A549 (cell line): ENCODE data around the gene DACT3. TPM values are rescaled to one million over a fixed set of nuclear protein-coding genes. Genes with fewer than 3 reads are reported as not detected.
A peak's percentile ranks its signal among the peaks of the same experiment; 100 is the strongest.

ENCODE experiments used
- ATAC-seq, 2 experiments: fragments of 200-7000 bp in 1 of 2; fragments of >200 bp in 1 of 2; cut with Nextera tagmentation in 1 of 2; cut with Tn5 transposase in 1 of 2; 3 replicates each; pipeline versions ENCODE4 v1.8.0 to v1.9.1; 2018 to 2020; ENCODE audit warnings: mild to moderate bottlenecking in 1 of 2, moderate library complexity in 1 of 2
- CTCF ChIA-PET: fragments of 300-600 bp; sonication (Branson Sonifier 250); formaldehyde crosslinking; extraction: SDS; loops from one replicate; lab custom pipeline; 2021; ENCODE audit warnings: antibody characterized with exemption, inconsistent platforms; lab: Yijun Ruan, JAX
- POLR2A ChIA-PET: fragments of 350-600 bp; formaldehyde crosslinking; extraction: SDS; loops from one replicate; lab custom pipeline; 2021; ENCODE audit warnings: antibody characterized with exemption, inconsistent platforms; lab: Yijun Ruan, JAX
- DNase-seq, 2 experiments: peaks; one replicate each; pipeline versions ENCODE4 v3.0.0 to v3.0.0-alpha.2; 2011 to 2016; ENCODE audit warnings: low read depth in 1 of 2, low spot score in 1 of 2
- FAIRE-seq: peaks from 2 replicates; lab custom pipeline; 2011; peaks lifted over from hg19 to GRCh38; lab: Jason Lieb, UNC
- H3K27ac ChIP-seq, 2 experiments: fragments of >200 bp; sonication (Bioruptor Twin); formaldehyde crosslinking; 3 replicates each; pipeline ENCODE4 v1.5.1; 2016 to 2017
- H3K4me1 ChIP-seq: fragments of >200 bp; sonication (Bioruptor Twin); formaldehyde crosslinking; 3 replicates; pipeline ENCODE4 v1.6.1; 2016
- H3K4me2 ChIP-seq: fragments of >200 bp; sonication (Bioruptor Twin); formaldehyde crosslinking; 3 replicates; pipeline ENCODE4 v1.6.1; 2016
- H3K4me3 ChIP-seq: fragments of >200 bp; sonication (Bioruptor Twin); formaldehyde crosslinking; 3 replicates; pipeline ENCODE4 v1.5.1; 2016
- H3K9me3 ChIP-seq: fragments of >200 bp; sonication (Bioruptor Twin); formaldehyde crosslinking; 3 replicates; pipeline ENCODE4 v1.6.1; 2016
- BHLHE40 ChIP-seq: IDR thresholded peaks from 2 replicates; pipeline ENCODE4 v1.6.1; 2012; ENCODE audit warnings: low read depth, low read length, inconsistent platforms
- CTCF ChIP-seq: fragments of >200 bp; sonication (Bioruptor Twin); formaldehyde crosslinking; IDR thresholded peaks from 3 replicates; pipeline ENCODE4 v1.5.1; 2016
- ELK1 ChIP-seq: fragments of 150-350 bp; IDR thresholded peaks from 2 replicates; pipeline ENCODE4 v1.6.1; 2014; ENCODE audit warnings: low read depth, mild to moderate bottlenecking, low read length
- GATA3 ChIP-seq: IDR thresholded peaks from 2 replicates; pipeline ENCODE4 v1.6.1; 2012; ENCODE audit warnings: borderline replicate concordance
- HEYL ChIP-seq: fragments of 250-450 bp; sonication (Bioruptor Pico); IDR thresholded peaks from 2 replicates; pipeline ENCODE4 v1.8.0; 2021; ENCODE audit warnings: mild to moderate bottlenecking, moderate library complexity
- HOXA7 ChIP-seq: fragments of 250-450 bp; sonication (Bioruptor Pico); IDR thresholded peaks from 2 replicates; pipeline ENCODE4 v1.5.0; 2020; ENCODE audit warnings: mild to moderate bottlenecking, moderate library complexity
- HOXB13 ChIP-seq: fragments of 250-450 bp; sonication (Bioruptor Pico); IDR thresholded peaks from 2 replicates; pipeline ENCODE4 v1.5.0; 2020; ENCODE audit warnings: low read depth, mild to moderate bottlenecking, moderate library complexity
- KDM1A ChIP-seq: fragments of 200-600 bp; sonication (generic); IDR thresholded peaks from 2 replicates; pipeline ENCODE4 v1.6.1; 2016; ENCODE audit warnings: low read depth, mild to moderate bottlenecking
- MAX ChIP-seq: IDR thresholded peaks from 2 replicates; pipeline ENCODE4 v1.6.1; 2012
- MAZ ChIP-seq: fragments of 150-350 bp; IDR thresholded peaks from 2 replicates; pipeline ENCODE4 v1.6.1; 2014; ENCODE audit warnings: antibody characterized with exemption, low read depth, low read length, borderline replicate concordance
- MYC ChIP-seq: IDR thresholded peaks from 2 replicates; pipeline ENCODE4 v1.6.1; 2012; ENCODE audit warnings: mild to moderate bottlenecking, inconsistent platforms, low read length, improper control_type of control experiment, borderline replicate concordance
- POLR2A ChIP-seq: IDR thresholded peaks from 2 replicates; pipeline ENCODE4 v1.6.1; 2012; ENCODE audit warnings: mild to moderate bottlenecking, low read length
- RAD21 ChIP-seq, 2 experiments: fragments of >200 bp in 1 of 2; sonication (Bioruptor Twin) in 1 of 2; formaldehyde crosslinking in 1 of 2; IDR thresholded peaks in 1 of 2; conservative IDR thresholded peaks in 1 of 2; 2 replicates in 1 of 2; 3 replicates in 1 of 2; pipeline ENCODE4 v1.6.1; 2012 to 2018; ENCODE audit warnings: inconsistent platforms in 1 of 2
- RCOR1 ChIP-seq: fragments of 150-350 bp; IDR thresholded peaks from 2 replicates; pipeline ENCODE4 v1.6.1; 2014; ENCODE audit warnings: antibody characterized with exemption, low read length, low read depth
- SMC3 ChIP-seq: fragments of >200 bp; sonication (Bioruptor Twin); formaldehyde crosslinking; IDR thresholded peaks from 3 replicates; pipeline ENCODE4 v1.6.1; 2018; ENCODE audit warnings: inconsistent platforms
- SREBF2 ChIP-seq: fragments of 450-650 bp; IDR thresholded peaks from 2 replicates; pipeline ENCODE4 v1.6.1; 2014; ENCODE audit warnings: mild to moderate bottlenecking, moderate library complexity
- TP53 ChIP-seq: fragments of 250-450 bp; sonication (Bioruptor Pico); IDR thresholded peaks from 2 replicates; pipeline ENCODE4 v1.5.0; 2021; ENCODE audit warnings: mild to moderate bottlenecking, moderate library complexity
- USF2 ChIP-seq: fragments of 450-650 bp; IDR thresholded peaks from 2 replicates; pipeline ENCODE4 v1.6.1; 2014; ENCODE audit warnings: antibody characterized with exemption
- ZNF302 ChIP-seq: fragments of 250-450 bp; sonication (Bioruptor Pico); IDR thresholded peaks from 2 replicates; pipeline ENCODE4 v1.9.0; 2021; ENCODE audit warnings: inconsistent platforms, mild to moderate bottlenecking, moderate library complexity
- WGBS: methylation state at CpG from one replicate; pipeline ENCODE4 v1.1.6; 2017; ENCODE audit errors: missing lambda C conversion rate; 5-methylcytosine and 5-hydroxymethylcytosine counted together
- polyA plus RNA-seq, 4 experiments: library from polyadenylated mRNA; depleted of rRNA in 3 of 4; stranded (reverse); fragments of >200 nt; fragmentation: RNase III in 1 of 4; extraction: RNeasy Plus Mini Kit Qiagen cat#74134 plus additional on column Dnase treatment in 1 of 4; gene quantifications; 2 replicates in 3 of 4; 3 replicates in 1 of 4; pipeline ENCODE4 v1.2.3, GENCODE V29; 2011 to 2017

The DACT3 gene
- polyA plus RNA-seq, 2 of the 4 experiments (the other 2 are of a cell fraction): 0.32 to 0.36 TPM

GRCh38 chr19:46704379-46705076 is 43.5 kb upstream of the DACT3 start:
- WGBS: 36% methylated on average over 17 of the region's 21 CpGs
- ATAC-seq: peak; percentile 80 to 90
- ChIA-PET POLR2A (no interaction called here), CTCF (interaction anchor here (0.6 to 6.8 kb wide), 54 partner anchors 10 to 725 kb away, joined by 3 to 102 read pairs (median 5); partner anchors contain the start of genes CALM3, FKRP, PRKD2 and PTGIR)
- peak; percentile 64 to 90 for DNase-seq
- H3K4me3 ChIP-seq: no peak overlapping the region
- no peak overlapping the region for H3K4me2 ChIP-seq
- TF ChIP-seq ZNF302 (CRISPR knock-in tag) (no peak), CTCF (peak; percentile 88), SMC3 (peak; percentile 52), RAD21 (conservative IDR thresholded peaks at IDR 0.05 in 1 of 2, IDR thresholded peaks at IDR 0.05 in 1 of 2) (peak; percentile 44 to 62)
- TF ChIP-seq, all 56 proteins: peak for 3
- FAIRE-seq: no peak
- H3K9me3 ChIP-seq: no peaks in the 10 kb centered on the region
- H3K27ac ChIP-seq: no peak overlapping the region
- no peaks in the 10 kb centered on the region for H3K4me1 ChIP-seq

GRCh38 chr19:46700704-46701103 is 39.7 kb upstream of the DACT3 start:
- Histone ChIP-seq H3K9me3 (no peaks in the 10 kb centered on the region), H3K4me1 (peaks cover 6% of the 10 kb centered on the region; the same call in 1 of the 3 replicates), H3K27ac (no peak overlapping the region)
- CTCF ChIA-PET: interaction anchor here (1.0 to 6.8 kb wide), 4 partner anchors 7 to 140 kb away, joined by 4 to 102 read pairs (median 38); no protein-coding TSS in a partner anchor
- ATAC-seq (no peak), DNase-seq (no peak)
- TF ChIP-seq ELK1 (no peak), POLR2A (no peak), HOXA7 (no peak), HOXB13 (CRISPR knock-in tag) (no peak), RCOR1 (no peak), MAX (no peak), TP53 (CRISPR knock-in tag) (no peak), USF2 (no peak), KDM1A (no peak), GATA3 (no peak), HEYL (CRISPR knock-in tag) (no peak), SREBF2 (no peak), MYC (no peak), BHLHE40 (no peak), CTCF (no peak), MAZ (no peak)
- TF ChIP-seq, all 56 proteins: peak for 0
- POLR2A ChIA-PET: no interaction called here
- H3K4me3 ChIP-seq: no peak overlapping the region
- H3K4me2 ChIP-seq: no peak overlapping the region
- WGBS: 94% methylated on average over 13 of the region's 13 CpGs
- no peak for FAIRE-seq
